IPS-20b (cell line): ENCODE results near the gene INTS12.
"Not testable (repeated sequence)": the region's sequence is repeated elsewhere in the genome, so short reads cannot be mapped to it uniquely, and the experiment has no call there.

Source experiments
- H3K27ac ChIP-seq: one replicate; pipeline ENCODE4 v1.5.1; 2013; ENCODE audit warnings: low read length
- H3K27me3 ChIP-seq: 2 replicates; pipeline ENCODE4 v1.6.1; 2013; ENCODE audit warnings: mild to moderate bottlenecking, low read length, inconsistent platforms; ENCODE audit not compliant: insufficient read depth
- H3K36me3 ChIP-seq: 2 replicates; pipeline ENCODE4 v1.6.1; 2013; ENCODE audit warnings: low read depth, mild to moderate bottlenecking, inconsistent platforms, low read length, moderate library complexity; ENCODE audit not compliant: insufficient read depth
- H3K4me1 ChIP-seq: 2 replicates; pipeline ENCODE4 v1.6.1; 2013; ENCODE audit warnings: mild to moderate bottlenecking, control low read depth, inconsistent platforms, low read length, moderate library complexity; ENCODE audit not compliant: insufficient read depth
- H3K4me3 ChIP-seq: 2 replicates; pipeline ENCODE4 v1.5.1; 2013; ENCODE audit warnings: mild to moderate bottlenecking, low read length, inconsistent platforms
- H3K9ac ChIP-seq: 2 replicates; pipeline ENCODE4 v1.6.1; 2013; ENCODE audit warnings: low read depth, mild to moderate bottlenecking, inconsistent platforms, low read length, moderate library complexity
- H3K9me3 ChIP-seq: 2 replicates; pipeline ENCODE4 v1.6.1; 2013; ENCODE audit warnings: mild to moderate bottlenecking, low read depth, low read length, inconsistent platforms; ENCODE audit not compliant: insufficient read depth

INTS12 gene

GRCh38 chr4:105714932-105715331, 6.4 kb upstream of the INTS12 start:
- no peak overlapping the region for H3K9ac ChIP-seq
- H3K27me3 ChIP-seq = no peaks in the 10 kb centered on the region
- peaks cover 6% of the 10 kb centered on the region; the same call in 1 of the 2 replicates for H3K9me3 ChIP-seq
- peaks cover under 1% of the 10 kb centered on the region; the same call in 1 of the 2 replicates for H3K4me1 ChIP-seq
- H3K4me3 ChIP-seq = no peak overlapping the region
- peaks cover 25% of the 10 kb centered on the region for H3K36me3 ChIP-seq
- H3K27ac ChIP-seq = no peak overlapping the region

- no peaks in the 10 kb centered on the region for H3K27me3 ChIP-seq
- peaks cover 16% of the 10 kb centered on the region for H3K36me3 ChIP-seq
- H3K4me3 ChIP-seq = no peak overlapping the region
- H3K27ac ChIP-seq = no peak overlapping the region
- H3K4me1 ChIP-seq = peaks cover 7% of the 10 kb centered on the region; the same call in 1 of the 2 replicates
- peaks cover 6% of the 10 kb centered on the region; the same call in 1 of the 2 replicates for H3K9me3 ChIP-seq
- H3K9ac ChIP-seq = no peak overlapping the region
Observed at GRCh38 chr4:105714071-105714521, 5.6 kb upstream of the INTS12 start.

DNA sequence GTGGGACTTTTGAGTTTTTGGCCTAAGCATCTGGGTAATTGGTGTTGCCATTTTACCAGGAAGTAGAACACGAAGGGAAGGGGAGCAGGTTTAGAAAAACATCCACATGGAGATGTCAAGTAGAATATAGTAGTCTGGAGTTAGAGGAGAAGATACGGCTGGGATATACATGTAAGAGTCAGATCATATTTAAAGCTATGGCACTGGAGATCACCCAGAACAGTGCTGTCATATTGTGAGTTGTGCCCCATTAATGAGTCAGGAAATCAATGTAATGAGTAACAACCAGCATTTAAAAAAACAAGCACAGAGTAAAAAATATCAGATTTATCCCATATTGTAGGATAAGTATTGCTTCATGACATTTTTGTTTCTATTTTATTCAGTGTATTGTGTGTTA, 4.3 kb upstream of the INTS12 start:
- H3K27ac ChIP-seq = no peak overlapping the region
- no peak overlapping the region for H3K4me3 ChIP-seq
- peaks cover 6% of the 10 kb centered on the region for H3K36me3 ChIP-seq
- H3K4me1 ChIP-seq = peaks cover 9% of the 10 kb centered on the region; the same call in 1 of the 2 replicates
- no peaks in the 10 kb centered on the region for H3K27me3 ChIP-seq
- H3K9me3 ChIP-seq = peaks cover 6% of the 10 kb centered on the region; the same call in 1 of the 2 replicates
- H3K9ac ChIP-seq = no peak overlapping the region

DNA sequence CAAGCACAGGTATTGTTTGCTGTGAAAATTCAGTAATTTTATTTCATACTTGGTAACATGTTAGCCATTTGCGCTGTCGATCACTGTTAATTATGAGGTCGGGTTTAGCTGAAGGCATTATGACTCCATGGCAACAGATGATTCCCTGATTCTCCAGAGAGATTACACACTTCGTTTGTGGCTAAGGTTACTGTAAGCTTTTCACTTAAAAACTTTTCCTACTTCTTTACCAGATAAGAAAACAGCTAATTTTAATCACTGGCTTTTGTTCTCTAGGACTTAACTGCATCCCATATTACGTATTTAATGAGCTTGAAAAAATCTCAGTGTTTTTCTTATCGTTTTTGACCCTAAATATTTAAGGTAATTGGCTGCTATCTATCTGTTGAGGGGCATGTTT, 2.2 kb upstream of the INTS12 start:
- Histone ChIP-seq H3K36me3 (no peaks in the 10 kb centered on the region), H3K9me3 (no peaks in the 10 kb centered on the region), H3K27ac (no peak overlapping the region), H3K4me3 (no peak overlapping the region), H3K4me1 (peaks cover 12% of the 10 kb centered on the region; the same call in 1 of the 2 replicates), H3K9ac (no peak overlapping the region), H3K27me3 (no peaks in the 10 kb centered on the region)

- Histone ChIP-seq H3K4me3 (peak overlapping the region; percentile 99), H3K9me3 (no peaks in the 10 kb centered on the region), H3K36me3 (no peaks in the 10 kb centered on the region), H3K4me1 (peaks cover 12% of the 10 kb centered on the region; the same call in 1 of the 2 replicates), H3K27ac (no peak overlapping the region), H3K9ac (peak overlapping the region; percentile 94; the same call in 1 of the 2 replicates), H3K27me3 (no peaks in the 10 kb centered on the region)
Observed at GRCh38 chr4:105710012-105710600, 1.6 kb upstream of the INTS12 start.

GRCh38 chr4:105709081-105709450, 577 bp upstream of the INTS12 start:
- Histone ChIP-seq H3K9me3 (no peaks in the 10 kb centered on the region), H3K36me3 (no peaks in the 10 kb centered on the region), H3K4me1 (peaks cover 12% of the 10 kb centered on the region; the same call in 1 of the 2 replicates), H3K27me3 (no peaks in the 10 kb centered on the region), H3K9ac (peak overlapping the region; percentile 94), H3K27ac (peak overlapping the region; percentile 85), H3K4me3 (peak overlapping the region; percentile 99)

GRCh38 chr4:105707782-105708180, 708 bp downstream of the INTS12 start:
- H3K27ac ChIP-seq = no peak overlapping the region
- H3K9ac ChIP-seq = peak overlapping the region; percentile 94
- no peaks in the 10 kb centered on the region for H3K9me3 ChIP-seq
- H3K4me1 ChIP-seq = peaks cover 12% of the 10 kb centered on the region; the same call in 1 of the 2 replicates
- H3K36me3 ChIP-seq = no peaks in the 10 kb centered on the region
- H3K27me3 ChIP-seq = no peaks in the 10 kb centered on the region
- peak overlapping the region; percentile 99 for H3K4me3 ChIP-seq

DNA sequence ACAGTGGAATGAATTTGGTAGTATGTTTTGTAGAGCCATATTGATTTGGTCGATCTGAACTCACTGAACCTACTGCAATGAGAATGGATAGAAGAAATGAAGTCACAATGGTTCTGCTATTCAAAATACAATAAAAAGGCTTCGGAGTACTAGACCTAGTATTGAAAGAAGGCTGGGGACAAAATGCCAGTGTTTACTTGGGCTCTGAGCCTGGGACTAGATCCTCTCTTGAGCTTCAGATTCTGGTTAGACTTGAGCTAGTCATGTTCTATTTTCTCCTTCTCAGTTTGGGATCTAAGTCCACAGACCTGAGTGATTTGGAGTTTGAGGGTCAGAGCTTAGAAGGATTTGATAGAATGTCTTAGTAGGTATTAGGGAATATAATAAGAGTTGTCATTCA, 9.9 kb downstream of the INTS12 start:
- Histone ChIP-seq H3K9ac (no peak overlapping the region), H3K27me3 (no peaks in the 10 kb centered on the region), H3K4me3 (no peak overlapping the region), H3K9me3 (no peaks in the 10 kb centered on the region), H3K4me1 (no peaks in the 10 kb centered on the region), H3K36me3 (peaks cover 10% of the 10 kb centered on the region), H3K27ac (no peak overlapping the region)

- H3K4me1 ChIP-seq, H3K27me3 ChIP-seq, H3K9me3 ChIP-seq, H3K27ac ChIP-seq, H3K9ac ChIP-seq, H3K4me3 ChIP-seq: not testable (repeated sequence)
- H3K36me3 ChIP-seq = peaks cover 19% of the 10 kb centered on the region
Observed at GRCh38 chr4:105695832-105696231, 12.7 kb downstream of the INTS12 start.

DNA sequence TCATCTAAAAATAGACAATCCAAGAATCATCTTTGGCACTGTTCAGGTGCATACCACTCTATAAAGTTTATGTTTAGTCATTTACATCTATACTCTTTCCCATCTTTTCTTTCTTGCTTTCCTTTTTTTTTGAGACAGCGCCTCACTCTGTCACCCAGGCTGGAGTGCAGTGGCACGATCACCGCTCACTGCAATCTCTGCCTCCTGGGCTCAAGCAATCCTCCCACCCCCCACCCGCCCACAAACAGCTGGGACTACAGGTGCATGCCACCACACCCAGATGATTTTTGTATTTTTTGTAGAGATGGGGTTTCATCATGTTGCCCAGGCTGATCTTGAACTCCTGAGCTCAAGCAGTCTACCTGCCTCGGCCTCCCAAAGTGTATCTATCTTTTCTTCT, 13.7 kb downstream of the INTS12 start:
- H3K27ac ChIP-seq, H3K9me3 ChIP-seq, H3K27me3 ChIP-seq, H3K4me3 ChIP-seq, H3K4me1 ChIP-seq, H3K9ac ChIP-seq: not testable (repeated sequence)
- peaks cover 21% of the 10 kb centered on the region for H3K36me3 ChIP-seq

DNA sequence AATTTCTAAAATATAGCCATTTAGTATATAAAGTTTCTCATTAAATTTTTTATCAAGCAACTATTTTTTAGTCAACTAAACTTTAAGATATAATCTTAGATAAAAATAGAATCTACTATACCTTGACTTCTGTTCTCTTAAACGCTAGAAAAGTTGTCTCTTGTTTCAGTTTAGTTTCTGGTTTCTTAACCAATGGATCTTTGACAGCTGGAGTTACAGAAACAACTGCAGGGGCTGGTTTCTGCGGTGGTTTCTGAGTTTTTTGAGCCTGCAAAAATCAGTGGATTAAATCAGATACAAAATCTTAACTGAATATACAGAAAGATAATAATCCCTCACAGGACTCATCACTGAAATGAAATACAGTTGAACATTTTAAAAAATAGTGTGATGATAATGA, 21.9 kb downstream of the INTS12 start:
- Histone ChIP-seq H3K9ac (no peak overlapping the region), H3K27ac (no peak overlapping the region), H3K4me1 (no peaks in the 10 kb centered on the region), H3K27me3 (no peaks in the 10 kb centered on the region), H3K9me3 (no peaks in the 10 kb centered on the region), H3K36me3 (peaks cover 33% of the 10 kb centered on the region), H3K4me3 (no peak overlapping the region)

DNA sequence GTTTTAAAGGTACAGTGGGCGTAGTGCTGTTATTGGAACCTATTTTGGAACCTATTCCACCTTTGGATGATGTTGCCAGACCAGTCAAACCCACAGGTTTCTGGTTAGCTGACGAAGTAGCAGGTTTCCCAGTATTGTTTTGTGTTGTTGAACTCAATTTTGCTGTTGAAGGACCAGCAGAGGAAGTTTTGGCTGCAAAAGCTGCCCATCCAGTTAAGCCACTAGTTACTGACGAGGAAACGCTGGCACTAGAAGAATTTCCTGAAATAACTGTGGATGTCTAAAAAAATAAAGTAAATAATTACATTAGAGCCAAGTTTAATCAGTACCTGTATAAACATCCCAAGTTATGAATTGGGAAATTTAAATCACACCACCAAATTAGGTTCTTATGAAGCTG, 25.5 kb downstream of the INTS12 start:
- Histone ChIP-seq H3K4me3 (no peak overlapping the region), H3K36me3 (peaks cover 21% of the 10 kb centered on the region), H3K27ac (no peak overlapping the region), H3K9ac (no peak overlapping the region), H3K4me1 (no peaks in the 10 kb centered on the region), H3K27me3 (no peaks in the 10 kb centered on the region), H3K9me3 (no peaks in the 10 kb centered on the region)
